Right renal cortex interstitium (tissue), 3 donors: Measurements from ENCODE around the gene ATXN7. TPM values are rescaled to one million over a fixed set of nuclear protein-coding genes. Genes with fewer than 3 reads are reported as not detected.

Experiments used
- DNase-seq, 3 donors: peaks; one replicate each; pipeline ENCODE4 v3.0.0-alpha.2; 2013; ENCODE audit warnings: low read depth in 3 of 3, low spot score in 2 of 3
- polyA plus RNA-seq, 3 donors: library from polyadenylated mRNA; unstranded; fragments of 120-200 nt; gene quantifications; one replicate each; pipeline ENCODE4 v1.2.1, GENCODE V29; 2013; ENCODE audit not compliant: insufficient read length in 3 of 3

Gene ATXN7
- polyA plus RNA-seq, 3 donors, result 14.5 to 16.2 (median 14.9) TPM

- DNase-seq, result no peak
These were observed 145.1 kb downstream of the ATXN7 start for GRCh38 chr3:64008487-64009351.

GRCh38 chr3:64009528-64009927, 145.9 kb downstream of the ATXN7 start:
- no peak for DNase-seq

GRCh38 chr3:64010199-64010598, 146.5 kb downstream of the ATXN7 start:
- no peak for DNase-seq

- no peak for DNase-seq
These were observed 148.0 kb downstream of the ATXN7 start for GRCh38 chr3:64011685-64012084.

GRCh38 chr3:64016941-64017620, 153.4 kb downstream of the ATXN7 start:
- DNase-seq, result no peak

- DNase-seq, result no peak
These were observed 155.6 kb downstream of the ATXN7 start for GRCh38 chr3:64019271-64019670.

GRCh38 chr3:64019879-64020278, 156.2 kb downstream of the ATXN7 start:
- no peak for DNase-seq

- no peak for DNase-seq
These were observed 158.3 kb downstream of the ATXN7 start for GRCh38 chr3:64021922-64022321.

- no peak for DNase-seq
These were observed 159.0 kb downstream of the ATXN7 start for GRCh38 chr3:64022451-64023186.

- DNase-seq, result peak; percentile 73 to 78 (median 74)
These were observed 159.7 kb downstream of the ATXN7 start, which contains the start of gene PSMD6 for GRCh38 chr3:64023187-64023860. TSS of gene PSMD6 (minus strand) at chr3:64023494. CDS start at chr3:64023419, 75 bp downstream.

GRCh38 chr3:64023861-64024223, 160.2 kb downstream of the ATXN7 start:
- no peak for DNase-seq

- DNase-seq, result no peak
These were observed 162.7 kb downstream of the ATXN7 start for GRCh38 chr3:64026346-64026745.

- DNase-seq, result no peak
These were observed 164.0 kb downstream of the ATXN7 start for GRCh38 chr3:64027658-64028057.

GRCh38 chr3:64028754-64029153, 165.1 kb downstream of the ATXN7 start:
- DNase-seq, result no peak

- DNase-seq, result no peak
These were observed 165.6 kb downstream of the ATXN7 start for GRCh38 chr3:64029287-64029686.

- DNase-seq, result peak; percentile 50 to 63 (median 51)
These were observed 167.1 kb downstream of the ATXN7 start for GRCh38 chr3:64030741-64031140.

GRCh38 chr3:64031540-64032508, 168.2 kb downstream of the ATXN7 start:
- DNase-seq, result peak in 1 of 3 donors; percentile 19

- DNase-seq, result no peak
These were observed 169.4 kb downstream of the ATXN7 start for GRCh38 chr3:64033069-64033468.

- no peak for DNase-seq
These were observed 173.4 kb downstream of the ATXN7 start for GRCh38 chr3:64037084-64037483.
